BLaER1 (cell line): ENCODE results near the gene BRCA2.

ENCODE experiments used
- H3K27ac ChIP-seq: shearing (Covaris generic); formaldehyde crosslinking; 2 replicates; pipeline ENCODE4 v1.8.1; 2022
- H3K27me3 ChIP-seq: shearing (Covaris generic); formaldehyde crosslinking; 2 replicates; pipeline ENCODE4 v1.8.1; 2022
- H3K36me3 ChIP-seq: shearing (Covaris generic); formaldehyde crosslinking; 2 replicates; pipeline ENCODE4 v1.8.1; 2022
- H3K4me1 ChIP-seq: shearing (Covaris generic); formaldehyde crosslinking; 2 replicates; pipeline ENCODE4 v1.8.1; 2022
- H3K4me2 ChIP-seq: shearing (Covaris generic); formaldehyde crosslinking; 2 replicates; pipeline ENCODE4 v1.8.1; 2022
- H3K4me3 ChIP-seq: shearing (Covaris generic); formaldehyde crosslinking; 2 replicates; pipeline ENCODE4 v1.8.1; 2022
- H3K9ac ChIP-seq: shearing (Covaris generic); formaldehyde crosslinking; 2 replicates; pipeline ENCODE4 v1.8.1; 2022
- H3K9me3 ChIP-seq: shearing (Covaris generic); formaldehyde crosslinking; 2 replicates; pipeline ENCODE4 v1.8.1; 2022
- H4K20me1 ChIP-seq: shearing (Covaris generic); formaldehyde crosslinking; 2 replicates; pipeline ENCODE4 v1.8.1; 2022
- Cebpa-rat ChIP-seq: shearing (Covaris generic); IDR thresholded peaks from 2 replicates; pipeline ENCODE4 v1.8.1; 2022

Gene BRCA2

DNA sequence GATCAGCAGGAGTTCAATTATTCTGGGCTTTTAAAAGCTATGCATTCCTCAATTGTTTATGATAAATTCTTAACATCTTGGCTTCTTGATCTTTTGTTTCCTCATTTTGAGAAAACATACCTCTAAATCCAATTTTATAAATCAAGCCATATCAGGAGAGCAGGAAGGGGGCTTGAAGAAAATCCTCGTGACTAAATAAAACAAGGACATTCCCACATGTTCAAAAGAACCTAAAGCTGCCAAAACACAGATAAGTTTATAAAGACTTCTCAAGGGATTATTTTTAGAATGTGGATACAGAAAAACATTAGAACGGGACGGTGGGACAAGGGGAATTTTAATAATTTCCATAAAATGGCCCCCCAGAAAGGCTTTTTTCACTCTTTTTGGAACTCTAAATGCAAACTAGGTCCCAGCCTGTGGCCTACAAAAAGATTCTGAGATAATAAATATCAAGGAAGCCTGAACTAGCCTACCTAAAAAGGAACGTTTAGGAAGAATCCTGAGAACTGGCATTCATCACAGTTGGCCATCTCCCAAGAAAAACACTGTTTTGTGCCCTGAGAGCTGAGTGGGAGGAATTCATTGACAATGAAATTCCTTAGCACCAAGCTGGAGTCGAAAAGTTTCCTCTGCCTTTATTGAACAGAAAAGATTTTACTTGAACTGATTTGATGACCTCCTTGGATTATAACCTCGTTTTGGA, 30.2 kb upstream of the BRCA2 start:
- Histone ChIP-seq H3K9ac (no peak overlapping the region), H3K4me2 (no peak overlapping the region), H4K20me1 (no peaks in the 10 kb centered on the region), H3K27me3 (no peaks in the 10 kb centered on the region), H3K4me3 (no peak overlapping the region), H3K9me3 (no peaks in the 10 kb centered on the region), H3K4me1 (no peaks in the 10 kb centered on the region), H3K27ac (no peak overlapping the region), H3K36me3 (no peaks in the 10 kb centered on the region)
- TF ChIP-seq Cebpa-rat: no peak

DNA sequence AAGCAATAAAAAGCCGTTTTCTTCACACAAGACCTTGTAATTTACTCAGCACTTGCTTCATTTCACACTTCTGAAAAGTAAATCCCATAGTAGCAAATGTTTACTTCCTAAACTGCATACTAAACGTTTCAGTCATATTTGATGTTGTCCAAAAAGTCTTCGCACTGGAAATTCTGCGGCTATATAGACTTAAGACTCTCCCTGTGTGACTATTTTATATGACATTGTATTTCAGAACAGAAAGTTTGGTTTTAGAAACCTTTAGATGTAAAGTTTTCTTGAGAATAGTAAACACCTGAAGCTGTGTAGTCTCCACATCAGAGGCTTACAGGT, 29.7 kb upstream of the BRCA2 start:
- no peak for TF ChIP-seq Cebpa-rat
- H3K9ac ChIP-seq: no peak overlapping the region
- no peak overlapping the region for H3K27ac ChIP-seq
- H3K36me3 ChIP-seq: no peaks in the 10 kb centered on the region
- no peak overlapping the region for H3K4me2 ChIP-seq
- no peaks in the 10 kb centered on the region for H3K4me1 ChIP-seq
- no peaks in the 10 kb centered on the region for H4K20me1 ChIP-seq
- H3K9me3 ChIP-seq: no peaks in the 10 kb centered on the region
- no peaks in the 10 kb centered on the region for H3K27me3 ChIP-seq
- H3K4me3 ChIP-seq: no peak overlapping the region

DNA sequence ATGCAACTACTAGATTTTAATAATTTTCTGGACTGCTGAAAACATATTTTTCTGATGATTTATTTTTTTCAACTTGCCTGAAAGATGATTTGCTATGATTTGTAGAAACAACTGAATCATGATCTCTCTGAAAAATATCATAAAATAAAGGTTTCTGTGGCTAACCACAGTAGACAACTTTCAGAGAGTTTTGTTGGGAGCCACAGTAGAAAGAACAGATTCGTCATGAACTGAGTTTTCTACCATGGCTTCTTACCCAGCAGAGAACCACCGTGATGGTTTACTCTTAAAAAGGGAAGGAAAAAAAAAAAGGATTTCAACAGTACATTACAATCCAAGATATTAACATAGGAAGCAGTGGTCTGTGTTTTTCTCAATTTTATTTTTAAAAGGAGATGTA, 18.1 kb upstream of the BRCA2 start:
- TF ChIP-seq Cebpa-rat: no peak
- no peaks in the 10 kb centered on the region for H3K4me1 ChIP-seq

DNA sequence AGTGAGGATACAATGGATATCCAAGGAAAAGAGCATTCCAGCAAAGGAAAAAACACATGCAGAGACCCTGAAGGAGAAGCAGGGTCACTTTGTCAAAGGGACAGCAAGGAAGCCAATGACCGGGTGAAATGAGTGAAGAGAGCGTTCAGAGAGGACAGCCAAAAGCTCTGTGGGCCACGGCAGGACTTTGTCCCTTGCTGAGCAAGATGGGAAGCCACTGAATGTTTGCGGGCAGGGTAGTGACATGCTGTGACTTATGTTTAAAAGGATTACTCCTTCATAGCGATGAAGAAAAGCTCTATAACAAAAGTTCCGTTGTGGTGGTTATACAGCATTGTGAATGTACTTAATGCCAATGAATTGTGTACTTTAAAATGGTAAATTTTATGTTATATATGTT, 16.6 kb upstream of the BRCA2 start:
- H3K27ac ChIP-seq: no peak overlapping the region
- H3K9me3 ChIP-seq: no peaks in the 10 kb centered on the region
- no peaks in the 10 kb centered on the region for H3K27me3 ChIP-seq
- no peak overlapping the region for H3K4me2 ChIP-seq
- H3K4me1 ChIP-seq: no peaks in the 10 kb centered on the region
- no peaks in the 10 kb centered on the region for H3K36me3 ChIP-seq
- H4K20me1 ChIP-seq: no peaks in the 10 kb centered on the region
- H3K4me3 ChIP-seq: no peak overlapping the region
- TF ChIP-seq Cebpa-rat: no peak
- no peak overlapping the region for H3K9ac ChIP-seq

More for the DNA sequence above, 18.1 kb upstream of the BRCA2 start:
- Histone ChIP-seq H3K27me3 (no peaks in the 10 kb centered on the region), H3K9me3 (no peaks in the 10 kb centered on the region), H3K4me3 (no peak overlapping the region), H4K20me1 (no peaks in the 10 kb centered on the region), H3K36me3 (no peaks in the 10 kb centered on the region), H3K9ac (no peak overlapping the region), H3K4me2 (no peak overlapping the region), H3K27ac (no peak overlapping the region)

DNA sequence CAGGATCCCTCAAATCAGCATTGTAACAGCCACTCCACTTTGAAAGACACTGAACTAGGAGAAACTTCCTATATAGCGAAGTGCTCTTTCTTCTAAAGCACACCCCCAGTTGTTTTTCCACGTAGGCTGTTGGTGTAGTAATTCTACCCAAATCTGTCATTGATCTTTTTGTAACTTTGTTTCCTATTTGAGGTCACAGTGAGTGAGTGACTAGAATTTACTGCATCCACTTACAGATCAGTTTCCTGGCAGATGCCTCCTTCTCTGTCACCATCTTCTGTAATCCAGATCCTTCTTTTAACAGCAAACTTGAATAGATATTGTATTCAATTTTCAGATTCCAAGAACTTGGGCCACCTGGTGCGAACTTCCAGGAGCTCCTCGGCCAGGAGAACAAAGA, 15.4 kb upstream of the BRCA2 start:
- TF ChIP-seq Cebpa-rat: no peak
- Histone ChIP-seq H3K36me3 (no peaks in the 10 kb centered on the region), H3K9me3 (no peaks in the 10 kb centered on the region), H3K9ac (no peak overlapping the region), H3K4me3 (no peak overlapping the region), H3K27ac (no peak overlapping the region), H3K27me3 (no peaks in the 10 kb centered on the region), H4K20me1 (no peaks in the 10 kb centered on the region), H3K4me1 (no peaks in the 10 kb centered on the region), H3K4me2 (no peak overlapping the region)

DNA sequence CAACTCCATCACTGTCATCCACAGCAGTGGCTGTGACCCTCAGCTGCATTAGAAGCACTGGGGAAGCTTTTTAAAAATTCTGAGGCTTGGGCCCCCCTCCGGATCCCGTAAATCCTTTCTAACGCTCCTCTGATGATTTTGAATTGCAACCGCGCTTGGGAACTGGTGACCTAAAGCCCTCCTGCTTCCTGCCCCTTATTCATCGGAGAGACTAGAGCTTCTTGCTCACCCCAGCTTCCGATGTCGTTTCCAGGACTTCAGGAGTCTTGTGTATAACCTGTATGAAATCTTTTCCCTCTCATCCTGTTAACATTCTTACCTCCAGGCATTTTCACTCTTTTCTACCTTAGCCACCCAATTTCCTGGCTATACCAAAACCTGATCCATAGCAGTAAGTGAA, 14.9 kb upstream of the BRCA2 start:
- TF ChIP-seq Cebpa-rat: no peak
- Histone ChIP-seq H3K9me3 (no peaks in the 10 kb centered on the region), H4K20me1 (no peaks in the 10 kb centered on the region), H3K27me3 (no peaks in the 10 kb centered on the region), H3K9ac (no peak overlapping the region), H3K4me1 (no peaks in the 10 kb centered on the region), H3K4me2 (no peak overlapping the region), H3K36me3 (no peaks in the 10 kb centered on the region), H3K4me3 (no peak overlapping the region), H3K27ac (no peak overlapping the region)

DNA sequence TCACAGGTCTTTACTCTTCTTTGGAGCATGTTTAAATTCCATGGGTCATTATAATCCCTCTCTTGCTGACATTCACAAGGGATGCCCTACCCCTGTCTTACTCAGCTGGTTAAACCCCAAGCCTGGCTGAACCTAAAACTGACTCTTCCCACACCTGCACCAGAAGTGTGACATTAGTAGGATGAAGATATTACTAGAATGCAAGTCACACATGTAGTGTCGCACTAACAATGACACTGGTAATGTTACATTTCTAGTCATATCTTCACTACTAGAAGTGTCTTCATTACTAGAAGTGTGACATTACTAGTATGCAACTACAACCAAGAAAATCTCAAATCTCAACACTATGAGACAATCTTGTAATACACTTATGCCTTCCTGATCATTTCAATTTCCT, 14.4 kb upstream of the BRCA2 start:
- no peak for TF ChIP-seq Cebpa-rat
- Histone ChIP-seq H3K4me1 (no peaks in the 10 kb centered on the region), H3K4me3 (no peak overlapping the region), H3K9me3 (no peaks in the 10 kb centered on the region), H3K27me3 (no peaks in the 10 kb centered on the region), H3K4me2 (no peak overlapping the region), H3K9ac (no peak overlapping the region), H4K20me1 (no peaks in the 10 kb centered on the region), H3K27ac (no peak overlapping the region), H3K36me3 (no peaks in the 10 kb centered on the region)

DNA sequence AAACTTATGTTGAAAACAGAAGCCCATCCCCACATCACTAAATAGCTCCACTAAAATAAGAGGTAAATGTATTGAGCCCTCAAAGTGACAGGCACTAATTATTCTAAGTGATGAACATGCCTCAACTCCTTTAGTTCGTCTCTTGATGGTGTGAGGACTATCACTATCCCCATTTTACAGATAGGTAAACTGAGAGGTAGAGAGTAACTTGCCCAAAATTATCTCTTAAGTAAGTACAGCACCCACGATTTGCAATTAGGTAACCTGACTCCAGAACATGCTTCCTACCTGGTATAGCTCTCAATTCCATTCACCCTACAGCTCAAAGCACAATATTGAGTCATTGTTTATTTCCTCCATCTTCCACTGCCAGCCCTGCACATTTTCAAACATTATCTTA, 12.8 kb upstream of the BRCA2 start:
- no peaks in the 10 kb centered on the region for H3K4me1 ChIP-seq
- no peaks in the 10 kb centered on the region for H4K20me1 ChIP-seq
- H3K4me2 ChIP-seq: no peak overlapping the region
- no peak overlapping the region for H3K4me3 ChIP-seq
- no peak for TF ChIP-seq Cebpa-rat
- no peaks in the 10 kb centered on the region for H3K9me3 ChIP-seq
- H3K27me3 ChIP-seq: no peaks in the 10 kb centered on the region
- no peak overlapping the region for H3K9ac ChIP-seq
- no peak overlapping the region for H3K27ac ChIP-seq
- H3K36me3 ChIP-seq: no peaks in the 10 kb centered on the region

DNA sequence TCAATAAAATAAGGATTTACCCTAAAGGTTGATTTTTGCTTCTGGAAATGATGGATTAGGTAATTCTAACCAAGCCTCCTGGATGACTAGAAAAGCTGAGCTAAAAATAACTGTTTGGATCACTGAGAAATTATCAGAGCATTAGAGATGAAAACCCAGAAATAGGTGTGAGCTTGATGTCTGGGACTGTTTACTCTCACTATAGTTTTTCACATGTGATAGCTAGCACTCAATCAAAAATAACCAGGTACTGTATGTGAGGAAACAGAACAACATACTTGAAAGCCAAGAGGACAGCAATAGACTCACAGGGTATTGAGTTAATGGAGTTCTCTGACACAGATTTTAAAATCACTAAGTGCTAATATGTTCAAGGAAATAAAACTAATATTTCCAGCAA, 9.7 kb upstream of the BRCA2 start:
- Histone ChIP-seq H4K20me1 (no peaks in the 10 kb centered on the region), H3K36me3 (no peaks in the 10 kb centered on the region), H3K27ac (no peak overlapping the region), H3K9me3 (no peaks in the 10 kb centered on the region), H3K4me3 (no peak overlapping the region), H3K27me3 (no peaks in the 10 kb centered on the region), H3K4me2 (no peak overlapping the region), H3K4me1 (peaks cover 18% of the 10 kb centered on the region), H3K9ac (no peak overlapping the region)
- no peak for TF ChIP-seq Cebpa-rat

DNA sequence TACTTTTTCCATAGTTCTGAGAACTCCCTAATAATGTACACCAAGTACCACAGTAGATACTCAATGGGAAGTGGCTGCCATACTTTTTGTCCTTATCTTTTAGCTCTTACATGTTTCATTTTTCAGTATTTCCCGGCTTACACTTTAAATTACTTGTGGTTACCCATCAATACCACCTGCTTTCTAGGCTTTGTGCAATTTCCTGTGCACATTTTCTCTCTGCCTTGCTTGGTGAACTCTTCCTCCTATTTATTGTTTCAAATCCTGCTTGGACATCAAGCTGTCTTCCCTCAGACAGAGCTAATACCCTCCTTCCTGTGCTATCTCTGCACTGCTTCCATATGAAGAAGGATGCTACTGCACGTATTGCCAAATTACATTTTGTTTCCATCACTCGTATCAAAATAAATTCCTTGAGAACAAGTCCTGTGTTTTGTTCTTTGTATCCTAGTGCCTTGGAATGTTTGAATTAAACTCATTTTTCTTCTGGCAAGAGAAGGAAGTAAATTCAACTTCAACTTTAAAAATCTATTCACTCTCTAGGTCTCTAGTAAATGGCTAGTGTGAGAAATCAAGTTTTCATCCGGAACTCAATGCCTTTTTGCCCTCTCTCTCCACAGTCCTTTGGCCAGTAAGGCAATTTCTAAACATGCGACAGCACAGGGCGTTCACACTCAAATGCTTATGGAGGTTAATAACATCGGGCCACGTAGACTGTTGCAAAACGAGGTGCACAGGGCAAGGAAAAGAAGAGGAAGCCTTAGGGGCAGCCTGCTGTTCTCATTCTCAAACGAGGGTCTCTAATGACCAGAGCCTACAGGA, 5.8 kb upstream of the BRCA2 start:
- Histone ChIP-seq H4K20me1 (no peaks in the 10 kb centered on the region), H3K4me3 (no peak overlapping the region), H3K4me1 (peaks cover 20% of the 10 kb centered on the region), H3K9me3 (peaks cover 3% of the 10 kb centered on the region; the same call in 1 of the 2 replicates), H3K9ac (no peak overlapping the region), H3K4me2 (peak overlapping the region; percentile 38), H3K27me3 (no peaks in the 10 kb centered on the region), H3K27ac (no peak overlapping the region; the same call in 1 of the 2 replicates), H3K36me3 (no peaks in the 10 kb centered on the region)
- TF ChIP-seq Cebpa-rat: no peak
